IMR-90 (cell line): ENCODE data around the gene TBXAS1. TPM values are rescaled to one million over a fixed set of nuclear protein-coding genes. Genes with fewer than 3 reads are reported as not detected.

ENCODE experiments used
- ATAC-seq: fragments of 200-7000 bp; cut with Tn5 transposase; 2 replicates; pipeline ENCODE4 v1.9.1; 2020; ENCODE audit warnings: low read depth, mild to moderate bottlenecking, moderate library complexity
- BruUV-seq: library from RNA; stranded (reverse); fragments of 400-500 nt; replicated peaks from 2 replicates; lab custom pipeline; 2021; lab: Mats Ljungman, UMichigan
- CTCF ChIA-PET: fragments of 300-600 bp; formaldehyde crosslinking; extraction: SDS; loops from one replicate; lab custom pipeline; 2021; ENCODE audit warnings: antibody characterized with exemption; lab: Yijun Ruan, JAX
- POLR2A ChIA-PET: fragments of 300-600 bp; sonication (Branson Sonifier 250); formaldehyde crosslinking; loops from one replicate; lab custom pipeline; 2022; ENCODE audit warnings: antibody characterized with exemption; ENCODE audit not compliant: unreplicated experiment; lab: Charles Lee
- DNase-seq: peaks from one replicate; pipeline ENCODE4 v3.0.0; 2013
- H2AFZ ChIP-seq: replicated peaks from 2 replicates; pipeline ENCODE3; 2013; ENCODE audit warnings: low read length, mild to moderate bottlenecking; ENCODE audit not compliant: poor library complexity
- H2AK5ac ChIP-seq: 2 replicates; pipeline ENCODE4 v1.6.1; 2013; ENCODE audit warnings: low read depth, low read length, inconsistent platforms
- H2AK9ac ChIP-seq: replicated peaks from 2 replicates; pipeline ENCODE3; 2013; ENCODE audit warnings: mild to moderate bottlenecking, low read depth, low read length, moderate library complexity; ENCODE audit not compliant: poor library complexity
- H2BK120ac ChIP-seq: 2 replicates; pipeline ENCODE4 v1.6.1; 2013; ENCODE audit warnings: low read depth, low read length, inconsistent platforms
- H2BK15ac ChIP-seq: 3 replicates; pipeline ENCODE4 v1.6.1; 2013; ENCODE audit warnings: low read depth, low read length, inconsistent platforms
- H2BK20ac ChIP-seq: 2 replicates; pipeline ENCODE4 v1.6.1; 2013; ENCODE audit warnings: low read depth, mild to moderate bottlenecking, inconsistent platforms, low read length, moderate library complexity
- H2BK5ac ChIP-seq: 2 replicates; pipeline ENCODE4 v1.6.1; 2013; ENCODE audit warnings: mild to moderate bottlenecking, low read depth, low read length, inconsistent platforms; ENCODE audit not compliant: poor library complexity, severe bottlenecking
- H3K14ac ChIP-seq: replicated peaks from 2 replicates; pipeline ENCODE4 v1.6.1; 2013; ENCODE audit warnings: low read depth, low read length, inconsistent platforms
- H3K18ac ChIP-seq: 2 replicates; pipeline ENCODE4 v1.6.1; 2013; ENCODE audit warnings: low read depth, low read length, control low read depth
- H3K23ac ChIP-seq: 2 replicates; pipeline ENCODE4 v1.6.1; 2013; ENCODE audit warnings: low read depth, low read length, inconsistent platforms
- H3K27ac ChIP-seq: 2 replicates; pipeline ENCODE4 v1.5.1; 2013; ENCODE audit warnings: mild to moderate bottlenecking, control low read depth, low read length; ENCODE audit not compliant: insufficient read depth
- H3K27me3 ChIP-seq: 2 replicates; pipeline ENCODE4 v1.6.1; 2013; ENCODE audit warnings: low read length; ENCODE audit not compliant: control insufficient read depth, insufficient read depth
- H3K36me3 ChIP-seq: 2 replicates; pipeline ENCODE4 v1.6.1; 2013; ENCODE audit warnings: low read length, mixed read lengths; ENCODE audit not compliant: control insufficient read depth, insufficient read depth
- H3K4ac ChIP-seq: 2 replicates; pipeline ENCODE4 v1.6.1; 2013; ENCODE audit warnings: low read depth, low read length, inconsistent platforms
- H3K4me1 ChIP-seq: 2 replicates; pipeline ENCODE4 v1.6.1; 2013; ENCODE audit warnings: low read length, mixed read lengths; ENCODE audit not compliant: control insufficient read depth, insufficient read depth
- H3K4me2 ChIP-seq: 2 replicates; pipeline ENCODE4 v1.6.1; 2013; ENCODE audit warnings: low read depth, mild to moderate bottlenecking, control low read depth, low read length, moderate library complexity
- H3K4me3 ChIP-seq: 2 replicates; pipeline ENCODE4 v1.5.1; 2013; ENCODE audit warnings: low read depth, mild to moderate bottlenecking, control low read depth, low read length, moderate library complexity; ENCODE audit not compliant: insufficient read depth
- H3K56ac ChIP-seq: 2 replicates; pipeline ENCODE4 v1.6.1; 2013; ENCODE audit warnings: low read length, inconsistent platforms; ENCODE audit not compliant: insufficient read depth; ENCODE audit errors: extremely low read depth
- H3K79me1 ChIP-seq, 2 experiments: 2 replicates each; pipeline ENCODE4 v1.6.1; 2013; ENCODE audit warnings: low read length in 2 of 2, inconsistent platforms in 1 of 2, low read depth in 1 of 2
- H3K9ac ChIP-seq: 2 replicates; pipeline ENCODE4 v1.6.1; 2013; ENCODE audit warnings: low read depth, low read length, control low read depth
- H3K9me1 ChIP-seq: 2 replicates; pipeline ENCODE4 v1.6.1; 2013; ENCODE audit warnings: low read length, inconsistent platforms; ENCODE audit not compliant: insufficient read depth
- H3K9me3 ChIP-seq: 2 replicates; pipeline ENCODE4 v1.6.1; 2013; ENCODE audit warnings: low read length; ENCODE audit not compliant: control insufficient read depth, insufficient read depth
- H4K20me1 ChIP-seq: 2 replicates; pipeline ENCODE4 v1.6.1; 2013; ENCODE audit warnings: low read length, inconsistent platforms; ENCODE audit not compliant: insufficient read depth
- H4K5ac ChIP-seq: 2 replicates; pipeline ENCODE4 v1.6.1; 2013; ENCODE audit warnings: mild to moderate bottlenecking, low read depth, low read length, control low read depth
- H4K8ac ChIP-seq, 2 experiments: 2 replicates each; pipeline ENCODE4 v1.6.1; 2013; ENCODE audit warnings: low read depth in 2 of 2, low read length in 2 of 2, control low read depth in 1 of 2, inconsistent platforms in 1 of 2
- H4K91ac ChIP-seq: 2 replicates; pipeline ENCODE4 v1.6.1; 2013; ENCODE audit warnings: low read depth, low read length, inconsistent platforms; ENCODE audit not compliant: insufficient read depth
- BHLHE40 ChIP-seq: fragments of 150-350 bp; IDR thresholded peaks from 2 replicates; pipeline ENCODE4 v1.6.1; 2016; ENCODE audit warnings: mild to moderate bottlenecking, low read depth, low read length
- CTCF ChIP-seq: conservative IDR thresholded peaks from 2 replicates; pipeline ENCODE4 v1.5.1; 2012; ENCODE audit warnings: mild to moderate bottlenecking, low read depth, low read length, improper control_type of control experiment
- MAZ ChIP-seq: IDR thresholded peaks from 2 replicates; pipeline ENCODE4 v1.6.1; 2012; ENCODE audit warnings: low read depth, mild to moderate bottlenecking, low read length, improper control_type of control experiment, moderate library complexity, borderline replicate concordance
- MXI1 ChIP-seq: IDR thresholded peaks from 2 replicates; pipeline ENCODE4 v1.6.1; 2012; ENCODE audit warnings: low read depth, mild to moderate bottlenecking, low read length, moderate library complexity, borderline replicate concordance
- POLR2A ChIP-seq: IDR thresholded peaks from 2 replicates; pipeline ENCODE4 v1.6.1; 2012; ENCODE audit warnings: mild to moderate bottlenecking, low read depth, low read length
- RAD21 ChIP-seq: IDR thresholded peaks from 2 replicates; pipeline ENCODE4 v1.6.1; 2012; ENCODE audit warnings: low read length, improper control_type of control experiment
- RCOR1 ChIP-seq: IDR thresholded peaks from 2 replicates; pipeline ENCODE4 v1.6.1; 2012; ENCODE audit warnings: mild to moderate bottlenecking, low read length, improper control_type of control experiment; ENCODE audit not compliant: insufficient replicate concordance
- WGBS, 2 experiments: methylation state at CpG; one replicate each; pipeline versions ENCODE4 v1.1.5 to v1.1.7; 2013; ENCODE audit warnings: missing lambda C conversion rate in 2 of 2; ENCODE audit not compliant: insufficient read length in 1 of 2; ENCODE audit errors: extremely low coverage in 2 of 2; 5-methylcytosine and 5-hydroxymethylcytosine counted together
- dilution Hi-C: fragments of 300-500 bp; cut with HindIII; formaldehyde crosslinking; loops from one replicate; pipeline ENCODE4 v1.14.3; 2018; ENCODE audit warnings: low sequenced_read_pairs; ENCODE audit not compliant: unreplicated experiment
- in situ Hi-C: fragments of 300-500 bp; cut with MboI; formaldehyde crosslinking; loops from 3 replicates; pipeline ENCODE4 v1.14.3; 2019; ENCODE audit warnings: low sequenced_read_pairs, inconsistent platforms, mixed read lengths
- intact Hi-C: fragments of 100-400 bp; cut with micrococcal nuclease; formaldehyde crosslinking; loops from 2 replicates; pipeline ENCODE4 v1.10.0; 2022
- polyA plus RNA-seq, 3 experiments: library from polyadenylated mRNA; depleted of rRNA; stranded (reverse); fragments of >200 nt; gene quantifications; 2 replicates each; pipeline ENCODE4 v1.2.3, GENCODE V29; 2012; ENCODE audit warnings: low replicate concordance in 1 of 3
- total RNA-seq: library from RNA; depleted of rRNA; stranded (reverse); fragments of >200 nt; gene quantifications from 2 replicates; pipeline ENCODE4 v1.2.3, GENCODE V29; 2012

The TBXAS1 gene
- total and polyA plus RNA-seq, 2 of the 4 experiments (the other 2 are of a cell fraction) = 5.9 to 10.8 TPM

GRCh38 chr7:139898483-139898882 is 69.4 kb downstream of the TBXAS1 start:
- WGBS, 2 experiments = 93% methylated on average over 7 of the region's 12 CpGs; no CpG with 5 or more reads in 1 of the 2 experiments

More at GRCh38 chr7:139898483-139898882, 69.4 kb downstream of the TBXAS1 start:
- H4K5ac ChIP-seq = no peak overlapping the region
- CTCF ChIA-PET = no interaction called here
- H2BK20ac ChIP-seq = no peak overlapping the region
- H4K8ac ChIP-seq = no peak overlapping the region
- H3K79me1 ChIP-seq = no peaks in the 10 kb centered on the region
- no peak overlapping the region for H3K4ac ChIP-seq
- no peak overlapping the region for H3K27ac ChIP-seq
- no peaks in the 10 kb centered on the region; the same call in 1 of the 2 replicates for H3K4me1 ChIP-seq
- H2BK120ac ChIP-seq = no peak overlapping the region
- H3K9me1 ChIP-seq = 0 out of 2 replicates have a peak, but pooled peaks cover 2% of the 10 kb centered on the region
- H3K27me3 ChIP-seq = no peaks in the 10 kb centered on the region
- intact Hi-C loops (no loop called here), in situ Hi-C loops (no loop called here), dilution Hi-C loops (no loop called here)
- ATAC-seq = no peak
- no peak overlapping the region for H3K18ac ChIP-seq
- no peak overlapping the region for H4K91ac ChIP-seq
- no peak overlapping the region for H2AK9ac ChIP-seq
- no peak overlapping the region for H3K4me2 ChIP-seq
- H2AK5ac ChIP-seq = no peak overlapping the region
- H2BK5ac ChIP-seq = no peak overlapping the region
- no peak overlapping the region for H2BK15ac ChIP-seq
- H3K56ac ChIP-seq = no peak overlapping the region
- H3K36me3 ChIP-seq = 0 out of 2 replicates have a peak, but pooled peaks cover 1% of the 10 kb centered on the region
- H3K4me3 ChIP-seq = no peak overlapping the region
- DNase-seq = no peak
- no peaks in the 10 kb centered on the region for H3K9me3 ChIP-seq
- H3K23ac ChIP-seq = no peak overlapping the region
- no TSS peak for BruUV-seq
- no peak for TF ChIP-seq RAD21
- no peak for TF ChIP-seq BHLHE40
- no peak for TF ChIP-seq MXI1
- TF ChIP-seq MAZ = no peak
- TF ChIP-seq RCOR1 = no peak
- TF ChIP-seq POLR2A = no peak
- no peak for TF ChIP-seq CTCF
- no peak overlapping the region for H3K14ac ChIP-seq
- POLR2A ChIA-PET = no interaction called here
- no peaks in the 10 kb centered on the region for H4K20me1 ChIP-seq
- no peak overlapping the region for H2AFZ ChIP-seq
- no peak overlapping the region for H3K9ac ChIP-seq
